Esophagus squamous epithelium (tissue), 4 donors: ENCODE measurements around the gene NOP9.

Experiments
- POLR2A ChIP-seq, 4 donors: fragments of 450-650 bp; IDR thresholded peaks; one replicate each; pipeline ENCODE4 v1.6.1; 2017; ENCODE audit warnings: antibody characterized with exemption in 4 of 4, mild to moderate bottlenecking in 4 of 4, moderate library complexity in 3 of 4
- TF ChIP-seq, protein P1 (sequence below), 6 experiments: fragments of 450-650 bp in 4 of 6; fragments of 200-600 bp in 2 of 6; sonication (generic) in 2 of 6; IDR thresholded peaks; one replicate each; pipeline ENCODE4 v1.5.1; 2016 to 2019; ENCODE audit warnings: antibody characterized with exemption in 6 of 6, mild to moderate bottlenecking in 4 of 6, moderate library complexity in 4 of 6

- no peak for TF ChIP-seq POLR2A (IDR thresholded peaks at IDR 0.05)
- TF ChIP-seq, protein P1, sequence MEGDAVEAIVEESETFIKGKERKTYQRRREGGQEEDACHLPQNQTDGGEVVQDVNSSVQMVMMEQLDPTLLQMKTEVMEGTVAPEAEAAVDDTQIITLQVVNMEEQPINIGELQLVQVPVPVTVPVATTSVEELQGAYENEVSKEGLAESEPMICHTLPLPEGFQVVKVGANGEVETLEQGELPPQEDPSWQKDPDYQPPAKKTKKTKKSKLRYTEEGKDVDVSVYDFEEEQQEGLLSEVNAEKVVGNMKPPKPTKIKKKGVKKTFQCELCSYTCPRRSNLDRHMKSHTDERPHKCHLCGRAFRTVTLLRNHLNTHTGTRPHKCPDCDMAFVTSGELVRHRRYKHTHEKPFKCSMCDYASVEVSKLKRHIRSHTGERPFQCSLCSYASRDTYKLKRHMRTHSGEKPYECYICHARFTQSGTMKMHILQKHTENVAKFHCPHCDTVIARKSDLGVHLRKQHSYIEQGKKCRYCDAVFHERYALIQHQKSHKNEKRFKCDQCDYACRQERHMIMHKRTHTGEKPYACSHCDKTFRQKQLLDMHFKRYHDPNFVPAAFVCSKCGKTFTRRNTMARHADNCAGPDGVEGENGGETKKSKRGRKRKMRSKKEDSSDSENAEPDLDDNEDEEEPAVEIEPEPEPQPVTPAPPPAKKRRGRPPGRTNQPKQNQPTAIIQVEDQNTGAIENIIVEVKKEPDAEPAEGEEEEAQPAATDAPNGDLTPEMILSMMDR (IDR thresholded peaks at IDR 0.05), result no peak
Observed at GRCh38 chr14:24277606-24278321, 21.9 kb upstream of the NOP9 start.
